Measurements from ENCODE around the gene OR52I1.

Gene OR52I1

GRCh38 chr11:4615856-4616444, 22.1 kb downstream of the OR52I1 start:
- DNase-seq = no peak

- no peak for DNase-seq
Measured at GRCh38 chr11:4619514-4619913, 25.7 kb downstream of the OR52I1 start.

- no peak for DNase-seq
Measured at GRCh38 chr11:4626207-4627099, 32.6 kb downstream of the OR52I1 start.

- no peak for DNase-seq
Measured at GRCh38 chr11:4636136-4636535, 42.3 kb downstream of the OR52I1 start.

- peak; percentile 20 to 41 for DNase-seq
Measured at GRCh38 chr11:4636962-4637661, 43.3 kb downstream of the OR52I1 start, which contains the start of gene OR51D1. TSS of gene OR51D1 (plus strand) at chr11:4637477. CDS start at chr11:4639791, 2,314 bp downstream.

GRCh38 chr11:4637662-4638047, 43.8 kb downstream of the OR52I1 start:
- no peak for DNase-seq

- DNase-seq = no peak
Measured at GRCh38 chr11:4639931-4640330, 46.1 kb downstream of the OR52I1 start.

GRCh38 chr11:4641501-4641900, 47.7 kb downstream of the OR52I1 start:
- no peak for DNase-seq

- DNase-seq = no peak
Measured at GRCh38 chr11:4642043-4642442, 48.2 kb downstream of the OR52I1 start.

- DNase-seq = no peak
Measured at GRCh38 chr11:4643076-4643475, 49.2 kb downstream of the OR52I1 start.

- DNase-seq = no peak
Measured at GRCh38 chr11:4643682-4644081, 49.8 kb downstream of the OR52I1 start, which contains the start of gene OR51E1. TSS of gene OR51E1 (plus strand) at chr11:4643982. CDS start at chr11:4652527, 8,545 bp downstream.

- DNase-seq = no peak
Measured at GRCh38 chr11:4644233-4644632, 50.4 kb downstream of the OR52I1 start.

Measured in hippocampal formation (tissue), 2 donors.